ENCODE measurements around the gene PIK3R2.

PIK3R2 gene

GRCh38 chr19:18211683-18212082 is 58.7 kb downstream of the PIK3R2 start:
- Histone ChIP-seq H2BK120ac (ENCODE audit: insufficient read depth, low read length, poor library complexity) (no peak overlapping the region), H4K8ac (ENCODE audit: low read depth, low read length) (no peak overlapping the region), H3K79me2 (ENCODE audit: control insufficient read depth, insufficient read depth, low read length, poor library complexity) (no peaks in the 10 kb centered on the region), H3K36me3 (ENCODE audit: control insufficient read depth in 1 of 2, insufficient read depth in 2 of 2, low read length in 2 of 2) (no peaks in the 10 kb centered on the region), H2AK5ac (ENCODE audit: low read length) (no peak overlapping the region), H4K12ac (ENCODE audit: low read depth, low read length) (no peak overlapping the region), H4K91ac (ENCODE audit: low read depth, low read length) (no peak overlapping the region), H3K4me2 (ENCODE audit: low read length) (no peak overlapping the region), H2BK12ac (ENCODE audit: low read length) (no peak overlapping the region), H3K79me1 (ENCODE audit: low read length) (no peaks in the 10 kb centered on the region), H3K27me3 (ENCODE audit: insufficient read depth, low read length) (no peaks in the 10 kb centered on the region), H3K4ac (ENCODE audit: low read depth, low read length) (no peak overlapping the region), H3K4me3 (ENCODE audit: low read depth, low read length) (no peak overlapping the region), H2BK5ac (ENCODE audit: low read depth, low read length, poor library complexity) (no peak overlapping the region), H3K18ac (ENCODE audit: low read length) (no peak overlapping the region), H3K27ac (ENCODE audit: low read depth, low read length) (no peak overlapping the region), H2AFZ (ENCODE audit: insufficient read depth, low read length, poor library complexity) (no peak overlapping the region), H3K9ac (ENCODE audit: low read length) (no peak overlapping the region), H3K4me1 (ENCODE audit: control insufficient read depth in 1 of 2, insufficient read depth in 2 of 2, low read length in 2 of 2) (no peaks in the 10 kb centered on the region), H3K23ac (ENCODE audit: low read length) (no peak overlapping the region), H3K9me3 (ENCODE audit: insufficient read depth, low read depth, low read length) (no peaks in the 10 kb centered on the region), H3K14ac (ENCODE audit: low read length) (no peak overlapping the region)
- no peak for DNase-seq
- WGBS (ENCODE audit: extremely low coverage, insufficient coverage, insufficient read length) = no CpG with 5 or more reads among the region's 14 CpGs

DNA sequence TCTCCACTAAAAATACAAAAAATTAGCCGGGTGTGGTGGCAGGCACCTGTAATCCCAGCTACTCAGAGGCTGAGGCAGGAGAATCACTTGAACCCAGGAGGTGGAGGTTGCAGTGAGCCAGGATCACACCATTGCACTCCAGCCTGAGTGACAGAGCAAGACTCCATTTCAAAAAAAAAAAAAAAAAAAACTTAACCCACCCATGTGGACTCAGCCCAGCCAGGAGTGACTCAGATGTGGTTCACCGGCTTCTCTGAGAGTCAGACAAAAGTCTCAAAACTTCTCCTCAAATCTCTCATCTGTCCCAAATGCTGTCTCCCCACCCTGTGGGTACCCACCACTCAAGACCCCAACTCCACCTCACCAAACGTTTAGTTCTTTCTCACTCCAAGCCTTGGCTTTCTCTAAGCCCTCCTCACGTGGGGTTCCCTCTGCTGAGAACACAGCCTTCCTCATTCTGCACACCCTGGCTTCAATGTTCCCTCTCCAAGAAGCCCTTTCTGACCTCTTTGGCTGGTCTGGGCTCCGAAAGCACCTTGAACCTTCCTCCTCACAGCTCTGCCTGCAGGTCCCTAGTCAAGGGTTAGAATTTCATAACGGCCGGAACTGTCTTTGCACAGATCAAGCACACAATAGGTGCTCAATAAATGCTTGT is 61.9 kb downstream of the PIK3R2 start:
- Histone ChIP-seq H4K12ac (ENCODE audit: low read depth, low read length) (no peak overlapping the region), H3K27me3 (ENCODE audit: insufficient read depth, low read length) (no peaks in the 10 kb centered on the region), H3K9ac (ENCODE audit: low read length) (no peak overlapping the region), H3K4ac (ENCODE audit: low read depth, low read length) (no peak overlapping the region), H3K4me3 (ENCODE audit: low read depth, low read length) (no peak overlapping the region), H2BK120ac (ENCODE audit: insufficient read depth, low read length, poor library complexity) (no peak overlapping the region), H3K18ac (ENCODE audit: low read length) (no peak overlapping the region), H2BK12ac (ENCODE audit: low read length) (no peak overlapping the region), H3K14ac (ENCODE audit: low read length) (no peak overlapping the region), H3K79me1 (ENCODE audit: low read length) (no peaks in the 10 kb centered on the region), H4K91ac (ENCODE audit: low read depth, low read length) (no peak overlapping the region), H3K79me2 (ENCODE audit: control insufficient read depth, insufficient read depth, low read length, poor library complexity) (no peaks in the 10 kb centered on the region), H3K27ac (ENCODE audit: low read depth, low read length) (no peak overlapping the region), H2BK5ac (ENCODE audit: low read depth, low read length, poor library complexity) (no peak overlapping the region), H3K23ac (ENCODE audit: low read length) (no peak overlapping the region), H3K4me2 (ENCODE audit: low read length) (no peak overlapping the region), H4K8ac (ENCODE audit: low read depth, low read length) (no peak overlapping the region), H2AFZ (ENCODE audit: insufficient read depth, low read length, poor library complexity) (no peak overlapping the region), H2AK5ac (ENCODE audit: low read length) (no peak overlapping the region), H3K9me3 (ENCODE audit: insufficient read depth, low read depth, low read length) (no peaks in the 10 kb centered on the region), H3K36me3 (ENCODE audit: control insufficient read depth in 1 of 2, insufficient read depth in 2 of 2, low read length in 2 of 2) (no peaks in the 10 kb centered on the region), H3K4me1 (ENCODE audit: control insufficient read depth in 1 of 2, insufficient read depth in 2 of 2, low read length in 2 of 2) (no peaks in the 10 kb centered on the region)
- WGBS (ENCODE audit: extremely low coverage, insufficient coverage, insufficient read length) = no CpG with 5 or more reads among the region's 7 CpGs
- no peak for DNase-seq

DNA sequence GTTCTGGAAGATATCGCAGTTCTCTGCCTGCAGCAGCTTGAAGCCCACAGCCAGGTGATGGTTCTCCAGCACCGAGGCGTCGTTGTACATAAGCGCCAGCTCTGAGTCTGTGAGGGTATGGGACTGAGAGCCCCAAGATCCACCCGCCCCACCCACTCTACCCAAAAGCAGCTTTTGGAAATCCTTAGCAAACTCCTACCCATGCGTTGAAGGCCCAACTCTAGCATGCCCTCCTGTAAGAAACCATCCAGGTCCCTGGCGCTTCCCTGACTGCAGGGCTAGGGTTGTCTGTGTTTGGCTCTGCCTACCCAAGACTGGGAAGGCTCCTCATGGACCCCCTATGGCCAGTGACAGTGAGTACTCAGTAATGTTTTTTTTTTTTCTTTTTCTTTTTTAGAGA is 63.8 kb downstream of the PIK3R2 start:
- no CpG with 5 or more reads among the region's 8 CpGs for WGBS (ENCODE audit: extremely low coverage, insufficient coverage, insufficient read length)
- Histone ChIP-seq H4K91ac (ENCODE audit: low read depth, low read length) (no peak overlapping the region), H4K8ac (ENCODE audit: low read depth, low read length) (no peak overlapping the region), H2BK120ac (ENCODE audit: insufficient read depth, low read length, poor library complexity) (no peak overlapping the region), H3K4me3 (ENCODE audit: low read depth, low read length) (no peak overlapping the region), H3K79me1 (ENCODE audit: low read length) (no peaks in the 10 kb centered on the region), H4K12ac (ENCODE audit: low read depth, low read length) (no peak overlapping the region), H3K14ac (ENCODE audit: low read length) (no peak overlapping the region), H2AK5ac (ENCODE audit: low read length) (no peak overlapping the region), H2BK12ac (ENCODE audit: low read length) (no peak overlapping the region), H3K4ac (ENCODE audit: low read depth, low read length) (no peak overlapping the region), H3K23ac (ENCODE audit: low read length) (no peak overlapping the region), H3K9ac (ENCODE audit: low read length) (no peak overlapping the region), H3K27ac (ENCODE audit: low read depth, low read length) (no peak overlapping the region), H3K4me1 (ENCODE audit: control insufficient read depth in 1 of 2, insufficient read depth in 2 of 2, low read length in 2 of 2) (no peaks in the 10 kb centered on the region), H2AFZ (ENCODE audit: insufficient read depth, low read length, poor library complexity) (no peak overlapping the region), H3K27me3 (ENCODE audit: insufficient read depth, low read length) (no peaks in the 10 kb centered on the region), H2BK5ac (ENCODE audit: low read depth, low read length, poor library complexity) (no peak overlapping the region), H3K4me2 (ENCODE audit: low read length) (no peak overlapping the region), H3K79me2 (ENCODE audit: control insufficient read depth, insufficient read depth, low read length, poor library complexity) (no peaks in the 10 kb centered on the region), H3K9me3 (ENCODE audit: insufficient read depth, low read depth, low read length) (no peaks in the 10 kb centered on the region), H3K18ac (ENCODE audit: low read length) (no peak overlapping the region), H3K36me3 (ENCODE audit: control insufficient read depth in 1 of 2, insufficient read depth in 2 of 2, low read length in 2 of 2) (no peaks in the 10 kb centered on the region)
- DNase-seq = no peak

DNA sequence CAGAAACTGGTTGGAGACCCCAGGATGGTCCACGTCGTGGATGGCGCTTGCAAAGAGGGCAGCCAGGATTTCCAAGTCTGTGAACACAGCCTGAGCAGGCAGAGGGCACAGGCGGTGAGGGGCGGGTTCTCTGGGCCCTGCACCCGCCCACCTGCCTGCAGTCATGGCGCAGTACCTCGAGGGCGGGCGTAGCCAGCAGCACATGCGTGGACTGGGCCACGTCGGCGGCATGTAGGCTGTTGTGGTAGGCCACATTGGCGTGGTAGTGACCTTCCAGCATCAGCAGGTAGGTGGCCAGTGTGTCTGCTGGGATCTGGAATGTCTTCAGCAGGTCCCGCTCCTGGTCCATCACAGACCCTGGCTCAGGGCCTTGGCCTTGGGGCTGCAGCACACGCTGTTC is 65.2 kb downstream of the PIK3R2 start:
- H3K27ac ChIP-seq (ENCODE audit: low read depth, low read length) = no peak overlapping the region
- H4K8ac ChIP-seq (ENCODE audit: low read depth, low read length) = no peak overlapping the region
- no peaks in the 10 kb centered on the region for H3K9me3 ChIP-seq (ENCODE audit: insufficient read depth, low read depth, low read length)
- H2AFZ ChIP-seq (ENCODE audit: insufficient read depth, low read length, poor library complexity) = no peak overlapping the region
- no peak overlapping the region for H3K9ac ChIP-seq (ENCODE audit: low read length)
- no peak overlapping the region for H2BK12ac ChIP-seq (ENCODE audit: low read length)
- H3K23ac ChIP-seq (ENCODE audit: low read length) = no peak overlapping the region
- H3K79me2 ChIP-seq (ENCODE audit: control insufficient read depth, insufficient read depth, low read length, poor library complexity) = no peaks in the 10 kb centered on the region
- no peak overlapping the region for H4K91ac ChIP-seq (ENCODE audit: low read depth, low read length)
- WGBS (ENCODE audit: extremely low coverage, insufficient coverage, insufficient read length) = no CpG with 5 or more reads among the region's 17 CpGs
- no peak overlapping the region for H3K18ac ChIP-seq (ENCODE audit: low read length)
- H3K79me1 ChIP-seq (ENCODE audit: low read length) = no peaks in the 10 kb centered on the region
- no peak overlapping the region for H4K12ac ChIP-seq (ENCODE audit: low read depth, low read length)
- no peaks in the 10 kb centered on the region for H3K4me1 ChIP-seq (ENCODE audit: control insufficient read depth in 1 of 2, insufficient read depth in 2 of 2, low read length in 2 of 2)
- H2AK5ac ChIP-seq (ENCODE audit: low read length) = no peak overlapping the region
- no peaks in the 10 kb centered on the region for H3K36me3 ChIP-seq (ENCODE audit: control insufficient read depth in 1 of 2, insufficient read depth in 2 of 2, low read length in 2 of 2)
- no peak overlapping the region for H3K4me2 ChIP-seq (ENCODE audit: low read length)
- no peak overlapping the region for H3K14ac ChIP-seq (ENCODE audit: low read length)
- no peaks in the 10 kb centered on the region for H3K27me3 ChIP-seq (ENCODE audit: insufficient read depth, low read length)
- no peak overlapping the region for H2BK120ac ChIP-seq (ENCODE audit: insufficient read depth, low read length, poor library complexity)
- DNase-seq = no peak
- H2BK5ac ChIP-seq (ENCODE audit: low read depth, low read length, poor library complexity) = no peak overlapping the region
- no peak overlapping the region for H3K4ac ChIP-seq (ENCODE audit: low read depth, low read length)
- H3K4me3 ChIP-seq (ENCODE audit: low read depth, low read length) = no peak overlapping the region

Data from trophoblast cell (in vitro differentiated cells and primary cell).